ENCODE measurements around the gene SLC6A9. TPM values are rescaled to one million over a fixed set of nuclear protein-coding genes. Genes with fewer than 3 reads are reported as not detected.

SLC6A9 gene
- total RNA-seq, 4 donors from 2014 or later = 0.31 to 7.4 (median 4.0) TPM

- ATAC-seq (ENCODE audit: low FRiP score) (no peak), DNase-seq (ENCODE audit: low spot score) (no peak)
- no peak for TF ChIP-seq CTCF (IDR thresholded peaks at IDR 0.05)
Measured at GRCh38 chr1:44061857-44062256, 30.6 kb upstream of the SLC6A9 start.

- DNase-seq (ENCODE audit: low spot score) (no peak), ATAC-seq (ENCODE audit: low FRiP score) (no peak)
- no peak for TF ChIP-seq CTCF (IDR thresholded peaks at IDR 0.05)
Measured at GRCh38 chr1:44060830-44061267, 29.6 kb upstream of the SLC6A9 start.

- DNase-seq (ENCODE audit: low spot score) (no peak), ATAC-seq (ENCODE audit: low FRiP score) (peak; percentile 33)
- TF ChIP-seq CTCF (IDR thresholded peaks at IDR 0.05) = no peak
Measured at GRCh38 chr1:44059664-44060355, 28.5 kb upstream of the SLC6A9 start.

GRCh38 chr1:44059212-44059611, 27.9 kb upstream of the SLC6A9 start:
- ATAC-seq (ENCODE audit: low FRiP score) (no peak), DNase-seq (ENCODE audit: low spot score) (no peak)
- no peak for TF ChIP-seq CTCF (IDR thresholded peaks at IDR 0.05)

- no peak for DNase-seq (ENCODE audit: low spot score)
- no peak for ATAC-seq (ENCODE audit: low FRiP score)
- TF ChIP-seq CTCF (IDR thresholded peaks at IDR 0.05) = no peak
Measured at GRCh38 chr1:44057293-44057692, 26.0 kb upstream of the SLC6A9 start.

- ATAC-seq (ENCODE audit: low FRiP score) (no peak), DNase-seq (ENCODE audit: low spot score) (no peak)
- no peak for TF ChIP-seq CTCF (IDR thresholded peaks at IDR 0.05)
Measured at GRCh38 chr1:44053394-44053793, 22.1 kb upstream of the SLC6A9 start.

- no peak for DNase-seq (ENCODE audit: low spot score)
- no peak for TF ChIP-seq CTCF (IDR thresholded peaks at IDR 0.05)
- ATAC-seq (ENCODE audit: low FRiP score) = peak; percentile 37
Measured at GRCh38 chr1:44050261-44050660, 19.0 kb upstream of the SLC6A9 start.
